NCI-H2107 treated with DMSO at 0.1 percent for 48 hours (cell line): ENCODE results near the gene MORF4L1.

Experiments
- DNase-seq: peaks from one replicate; lab custom pipeline; 2025; ENCODE audit not compliant: unreplicated experiment; lab: John Stamatoyannopoulos, UW

Gene MORF4L1

GRCh38 chr15:78944669-78945407 lies 72.1 kb downstream of the MORF4L1 start, which contains the start of gene CTSH:
Gene CTSH (minus strand): TSS chr15:78945046. CDS start chr15:78944981, 65 bp downstream.
- peak; percentile 34 for DNase-seq

- DNase-seq: no peak
Observed at GRCh38 chr15:78946493-78946892, 73.8 kb downstream of the MORF4L1 start.

GRCh38 chr15:78947506-78947905 lies 74.8 kb downstream of the MORF4L1 start:
- DNase-seq: no peak
